NCI-H2029 (cell line): Measurements from ENCODE around the gene OR2H1.

Experiments
- DNase-seq: peaks from one replicate; lab custom pipeline; 2025; lab: John Stamatoyannopoulos, UW

OR2H1 gene

DNA sequence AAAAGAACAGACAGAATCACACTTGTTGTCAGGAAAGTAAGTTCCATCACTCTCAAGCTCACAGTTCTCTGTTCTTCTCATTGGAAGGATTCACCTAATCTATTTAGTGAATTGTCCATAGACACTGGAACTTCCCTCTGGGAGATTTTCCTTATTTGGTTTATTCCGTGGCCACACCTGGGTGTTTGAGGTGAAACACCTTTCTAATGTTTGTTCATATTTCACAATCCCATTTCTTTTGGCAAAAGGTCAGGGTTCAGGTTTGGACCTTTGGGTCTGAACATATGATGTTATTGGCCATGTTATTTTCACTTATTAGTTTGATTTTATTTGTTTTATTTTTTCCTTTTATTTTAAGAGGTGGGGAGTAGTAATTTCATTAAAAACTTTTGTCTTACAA, 26.8 kb downstream of the OR2H1 start:
- no peak for DNase-seq

DNA sequence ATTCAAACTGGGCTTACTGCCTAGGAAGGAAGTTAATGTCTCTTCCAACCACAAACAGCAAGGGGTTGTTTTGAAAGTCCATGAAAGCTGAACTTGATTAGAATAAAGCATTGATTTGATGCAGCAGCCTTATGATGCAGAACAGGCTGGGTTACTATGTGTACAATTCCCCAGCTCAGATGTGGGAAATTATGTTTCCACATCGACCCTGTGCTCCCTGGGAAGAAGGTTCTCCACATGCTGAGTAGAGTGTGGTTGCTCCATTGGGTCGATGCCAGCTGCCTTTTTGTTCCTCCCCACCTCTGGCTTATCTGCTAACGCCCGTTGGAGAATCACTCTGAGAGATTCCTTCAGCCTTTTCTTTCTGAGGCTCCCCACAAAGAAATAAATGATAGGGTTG, 29.6 kb downstream of the OR2H1 start:
- no peak for DNase-seq

DNA sequence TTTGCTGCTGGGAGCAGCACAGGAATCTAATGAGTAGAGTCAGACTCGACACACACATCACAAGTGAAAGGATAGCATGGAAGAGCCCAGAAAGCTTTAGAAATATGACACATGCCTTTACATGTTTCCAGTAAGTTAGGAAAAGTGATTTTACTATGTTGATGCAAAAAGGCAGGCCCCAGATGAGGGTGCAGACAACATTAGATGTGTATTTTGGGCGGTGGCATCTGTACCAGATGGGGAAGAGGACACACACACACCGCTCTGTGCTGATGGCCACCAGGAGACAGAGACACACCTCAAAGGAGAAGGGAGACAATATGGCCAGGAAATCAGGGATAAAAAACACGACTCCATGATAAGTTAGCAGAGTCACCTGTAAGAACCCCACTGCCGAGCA, 30.2 kb downstream of the OR2H1 start:
- no peak for DNase-seq

DNA sequence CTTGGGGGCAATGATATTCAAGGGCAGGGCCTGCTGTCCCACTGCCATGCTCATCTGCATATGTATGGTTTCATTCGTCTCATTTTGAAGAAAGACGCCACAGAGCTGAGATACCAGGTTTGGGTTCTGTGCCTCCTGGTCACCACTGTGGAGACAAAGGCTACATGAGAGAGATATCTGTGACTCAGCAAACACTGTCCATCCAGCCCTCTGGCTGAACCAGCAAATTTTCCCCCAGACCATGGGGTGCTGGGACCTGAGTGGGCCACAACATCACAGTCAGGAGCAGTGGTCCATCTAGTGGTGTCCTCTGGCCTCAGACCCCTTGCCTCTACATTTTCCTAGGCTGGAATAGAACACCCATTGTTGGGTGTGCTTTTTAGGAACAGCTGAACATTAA, 30.7 kb downstream of the OR2H1 start, which contains the start of gene MAS1L:
MAS1L (minus strand) TSS at position 297 of the 400 bp plus-strand sequence; CDS start at position 243, 54 bp downstream.
- no peak for DNase-seq

DNA sequence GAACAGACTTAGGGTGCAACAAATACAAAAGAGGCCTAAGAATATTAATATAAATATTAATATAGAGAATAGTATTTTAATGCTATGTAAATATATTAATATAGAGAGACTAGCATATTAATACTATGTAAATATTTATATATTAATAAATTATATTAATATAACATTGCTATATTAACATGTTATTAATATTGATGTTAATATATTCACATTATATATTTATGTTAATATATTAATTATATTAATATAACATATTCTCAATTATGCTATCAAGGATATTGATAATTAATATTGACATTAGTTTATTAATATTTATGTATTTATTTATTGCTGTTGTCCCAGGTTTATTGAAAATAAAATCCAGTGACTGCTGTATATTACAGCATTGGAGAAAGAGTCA, 31.9 kb downstream of the OR2H1 start:
- DNase-seq: no peak

DNA sequence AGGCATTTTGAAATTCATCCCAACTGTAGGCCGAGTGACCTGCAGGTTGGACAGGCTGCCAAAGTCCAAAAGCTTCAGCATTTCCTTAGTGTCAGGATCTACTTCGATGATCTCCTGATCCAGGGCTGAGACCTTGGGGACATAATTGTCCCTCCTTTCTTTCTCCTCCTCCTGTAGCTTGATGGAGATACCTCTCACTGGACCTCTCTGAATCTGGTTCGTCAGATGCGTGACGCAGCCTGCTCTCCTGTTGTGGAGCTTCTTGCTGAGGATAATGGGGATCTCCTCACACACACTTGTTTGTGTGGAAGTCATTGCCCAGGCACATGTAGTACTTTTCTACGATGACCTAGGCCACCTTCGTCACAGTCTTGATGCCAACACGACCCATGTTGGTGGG, 32.3 kb downstream of the OR2H1 start:
- no peak for DNase-seq

DNA sequence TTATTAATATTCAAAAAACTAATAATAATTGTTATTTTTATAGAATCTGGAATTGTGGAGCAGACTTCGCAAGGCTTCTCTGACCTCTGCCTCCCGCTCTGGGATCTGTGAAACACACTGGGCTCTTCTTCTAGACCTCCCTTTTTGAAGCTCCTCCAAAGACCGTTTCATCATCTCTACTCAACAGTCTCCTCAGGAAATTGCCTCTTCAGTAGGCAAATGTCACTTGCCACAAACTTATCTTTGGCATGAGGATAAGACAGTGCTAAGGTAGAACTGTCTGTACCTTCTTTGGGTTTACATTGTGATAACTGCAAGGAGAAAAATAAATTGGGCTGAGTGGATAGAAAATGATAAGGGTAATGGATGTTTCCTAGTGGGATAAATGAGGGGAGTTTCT, 33.1 kb downstream of the OR2H1 start:
- DNase-seq: no peak

DNA sequence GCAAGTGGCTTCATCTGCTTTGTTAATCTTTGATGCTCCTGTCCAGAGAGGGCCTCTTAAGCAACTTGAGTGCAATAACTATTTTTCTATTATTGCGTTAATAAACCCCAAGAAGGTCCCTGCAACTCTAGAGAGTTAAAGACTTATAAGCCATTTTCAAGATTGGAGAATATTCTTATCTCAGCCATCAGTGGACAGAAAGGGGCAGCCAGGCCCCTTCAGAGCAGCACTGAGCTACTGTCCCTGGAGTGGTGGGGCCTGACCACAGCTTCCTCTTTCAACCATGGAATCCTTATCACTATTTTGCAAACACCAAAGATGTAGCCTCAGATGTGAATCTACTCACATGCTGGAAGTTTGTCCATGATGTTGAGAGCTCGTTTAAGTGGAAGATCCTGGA, 33.6 kb downstream of the OR2H1 start:
- DNase-seq: no peak

DNA sequence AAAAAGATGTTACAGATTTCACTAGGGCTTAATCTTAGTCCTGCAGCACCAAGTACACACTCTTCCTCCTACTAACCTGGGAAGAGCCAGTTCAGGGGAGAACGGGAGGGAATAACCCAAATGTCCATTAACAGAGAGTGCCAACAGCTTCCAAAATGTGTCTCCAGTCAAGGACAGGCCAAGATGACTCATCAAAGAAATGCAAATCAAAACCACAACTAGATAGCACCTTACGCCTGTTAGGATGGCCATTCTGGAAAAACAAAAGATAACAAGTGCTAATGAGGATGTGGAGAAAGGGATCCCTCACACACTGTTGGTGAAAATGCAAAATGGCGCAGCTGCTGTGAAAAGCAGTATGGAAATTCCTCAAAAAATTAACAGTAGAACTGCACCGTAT, 34.6 kb downstream of the OR2H1 start:
- no peak for DNase-seq

DNA sequence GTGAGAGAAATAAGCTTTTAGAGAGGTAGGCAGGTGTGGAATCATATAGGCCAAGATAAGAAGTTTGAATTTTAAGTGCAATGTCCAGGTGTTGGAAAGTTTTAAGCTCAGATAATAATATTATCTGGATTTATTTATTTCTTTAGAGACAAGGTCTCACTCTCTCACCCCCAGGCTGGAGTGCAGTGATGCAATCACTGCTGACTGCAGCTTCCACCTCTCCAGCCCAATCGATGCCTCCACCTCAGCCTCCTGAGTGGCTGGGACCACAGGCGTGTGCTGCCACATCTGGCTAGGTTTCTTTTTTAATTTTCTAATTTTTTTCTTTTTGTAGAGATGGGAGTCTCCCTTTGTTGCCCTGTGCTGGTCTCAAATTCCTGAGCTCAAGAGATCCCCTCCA, 36.3 kb downstream of the OR2H1 start:
- no peak for DNase-seq

DNA sequence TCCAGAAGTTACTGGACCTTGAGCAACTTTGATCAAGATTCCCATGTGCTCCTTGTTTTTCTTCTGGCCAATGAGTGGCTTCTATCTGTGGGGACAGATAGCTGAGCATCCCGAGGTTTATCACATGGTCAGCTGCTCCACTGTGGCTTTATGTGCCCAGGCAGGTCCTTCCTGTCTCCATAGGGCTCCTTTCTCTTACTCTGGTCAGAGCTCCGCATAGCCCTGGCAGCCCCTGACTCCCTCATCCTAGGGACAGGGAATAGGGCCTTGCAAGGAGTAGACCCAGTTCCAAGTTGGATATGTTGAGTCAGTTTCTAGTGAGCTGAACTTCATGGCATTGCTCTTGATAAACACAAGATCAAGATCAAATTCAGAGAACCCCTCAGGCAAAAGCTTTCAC, 37.2 kb downstream of the OR2H1 start:
- DNase-seq: no peak

DNA sequence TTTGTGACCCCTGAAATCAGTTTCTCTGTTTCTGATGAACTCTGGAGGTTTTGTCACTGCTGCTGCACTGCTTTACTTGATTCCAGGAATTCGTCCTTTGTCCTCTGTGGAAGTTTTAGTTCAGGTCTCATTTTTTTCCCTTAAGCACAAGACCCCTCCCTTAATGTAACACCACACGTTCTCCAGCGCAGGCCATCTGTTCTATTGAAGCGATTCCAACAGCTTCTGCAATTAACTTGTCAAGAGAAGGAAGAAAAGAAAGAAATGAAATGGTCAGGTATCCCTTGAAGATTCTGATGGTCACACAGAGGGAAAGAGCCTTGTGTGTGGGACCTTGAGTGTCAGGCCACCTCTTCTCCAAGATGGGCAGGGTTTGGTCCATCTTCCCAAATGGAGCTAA, 38.6 kb downstream of the OR2H1 start:
- no peak for DNase-seq

DNA sequence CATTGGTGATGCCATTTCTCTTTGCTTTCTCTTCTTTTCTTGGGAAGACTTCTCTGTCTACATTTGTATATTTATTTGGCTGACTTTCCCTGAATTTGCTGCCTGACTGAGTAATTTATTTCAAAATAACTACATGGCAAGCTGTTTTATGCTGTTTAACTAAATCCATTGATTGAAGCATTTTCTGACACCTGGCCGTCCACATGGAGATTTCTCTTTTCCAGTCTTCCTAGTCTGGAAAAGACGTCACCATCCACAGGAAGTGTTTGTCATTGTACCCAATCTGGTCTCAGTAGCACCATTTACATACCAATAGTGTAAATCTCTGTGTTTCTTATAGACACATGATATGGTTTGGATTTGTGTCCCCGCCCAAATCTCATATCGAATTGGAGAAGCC, 40.0 kb downstream of the OR2H1 start:
- DNase-seq: no peak

DNA sequence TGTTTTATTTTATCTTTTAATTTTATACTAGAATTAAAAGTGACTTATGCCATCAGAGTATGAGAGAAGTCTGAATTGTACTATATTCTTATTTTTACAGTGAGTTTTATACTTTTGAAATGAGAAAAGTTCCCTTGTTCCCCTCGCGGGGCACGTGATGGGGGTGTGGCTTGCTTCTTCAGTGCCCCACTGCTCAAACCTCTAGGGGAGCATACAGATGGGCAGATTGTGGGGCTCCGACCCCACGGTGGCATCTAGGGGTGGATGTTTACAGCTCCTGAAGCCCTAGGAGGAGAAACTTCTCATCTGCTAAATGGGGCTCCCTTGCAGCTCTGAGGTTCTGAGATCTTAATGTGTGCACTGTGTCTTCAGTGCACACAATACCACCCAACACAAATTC, 42.7 kb downstream of the OR2H1 start:
- DNase-seq: no peak

DNA sequence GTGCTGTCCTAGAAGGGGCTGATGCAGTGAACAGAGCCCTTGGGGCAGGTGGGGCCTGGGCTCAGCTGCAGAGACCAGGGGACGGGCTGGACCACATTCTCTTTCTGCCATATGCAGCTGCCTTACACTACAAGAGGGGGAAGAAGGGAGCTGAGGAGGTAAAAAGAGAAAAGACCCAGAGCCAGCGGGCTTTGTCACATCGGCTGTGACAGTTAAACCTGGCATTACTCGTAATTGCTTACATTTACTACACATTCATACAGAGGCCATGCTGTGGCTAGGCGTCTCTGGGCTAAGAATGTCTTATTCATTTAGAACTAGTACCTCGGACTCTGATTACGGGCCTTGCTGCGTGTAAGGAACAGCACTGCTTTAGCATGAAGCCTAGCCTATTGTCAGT, 43.6 kb downstream of the OR2H1 start:
- no peak for DNase-seq

DNA sequence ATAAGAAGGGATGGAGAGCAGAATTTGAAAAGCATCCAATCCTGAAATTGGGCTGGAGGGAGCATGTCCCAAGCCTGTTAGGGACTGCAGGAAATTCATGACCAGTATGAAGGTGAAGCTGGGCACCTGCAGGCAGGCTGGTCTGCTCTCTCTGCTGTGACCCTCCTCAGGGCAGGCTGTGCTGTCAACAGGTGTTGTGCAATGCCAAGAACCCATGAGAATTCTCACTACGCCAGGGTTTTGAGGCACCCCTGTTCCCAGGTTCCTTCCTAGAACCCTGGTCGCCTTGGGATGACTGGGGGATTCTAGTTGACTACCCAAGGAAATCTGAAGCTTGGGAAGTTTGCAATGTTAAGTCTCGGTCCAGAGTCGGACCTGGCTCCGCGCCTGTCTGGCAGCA, 44.2 kb downstream of the OR2H1 start:
- no peak for DNase-seq

DNA sequence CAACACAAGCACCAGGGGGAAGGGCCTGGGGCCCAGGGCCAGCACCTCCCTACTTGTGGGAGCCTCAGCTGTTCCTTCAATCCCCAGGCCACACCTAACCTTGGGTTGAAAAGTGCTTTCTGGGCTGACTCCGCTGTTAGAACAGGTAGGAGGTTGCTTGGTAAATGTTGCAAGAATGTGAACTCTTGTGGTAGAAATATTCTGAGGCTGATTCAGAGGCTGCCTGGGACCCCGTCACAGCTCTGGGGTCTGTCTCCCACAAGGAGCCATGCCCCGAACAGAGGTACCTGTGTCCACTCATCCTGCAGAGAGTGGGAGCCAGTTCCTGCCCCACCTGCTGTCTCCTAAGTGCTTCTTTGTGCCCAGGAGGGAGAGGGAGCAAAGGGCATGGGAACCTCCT, 45.2 kb downstream of the OR2H1 start:
- no peak for DNase-seq

DNA sequence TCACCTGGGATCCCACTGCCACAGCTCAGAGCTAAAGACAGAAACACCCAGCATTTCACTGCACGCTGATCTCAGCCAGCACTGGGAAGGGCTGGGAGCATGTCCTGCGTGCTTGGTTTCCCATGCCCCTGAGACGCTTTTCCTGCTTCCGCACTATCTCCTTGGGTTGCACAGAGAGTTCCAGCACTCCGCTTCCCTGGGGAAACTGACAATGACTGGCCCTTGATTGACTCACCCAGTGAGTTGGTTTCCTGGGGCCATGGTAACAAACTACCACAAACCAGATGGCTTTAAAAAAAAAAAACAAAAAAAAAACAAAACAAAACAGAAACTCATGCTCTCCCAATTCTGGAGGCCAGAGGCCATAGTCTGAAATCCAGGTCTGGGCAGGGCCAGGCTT, 45.6 kb downstream of the OR2H1 start:
- no peak for DNase-seq

DNA sequence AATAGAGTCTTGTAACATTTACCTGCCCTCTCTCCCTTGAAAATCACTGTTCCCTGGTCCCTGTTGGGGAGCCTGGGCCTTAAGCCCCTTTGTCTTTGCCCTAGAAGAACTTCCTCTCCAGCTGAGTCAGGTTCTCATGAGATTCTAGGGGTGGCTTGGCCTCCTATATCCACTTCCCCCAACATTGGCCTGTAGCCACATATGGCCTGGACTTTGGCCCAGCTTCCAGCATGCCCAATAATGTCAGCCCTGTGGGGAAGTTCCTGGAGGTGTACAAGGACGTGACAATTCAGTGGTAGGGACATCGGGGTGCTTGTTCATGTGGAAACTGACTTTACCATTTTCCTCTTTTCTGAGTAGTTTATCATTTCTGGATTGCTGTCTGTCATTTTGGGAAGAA, 48.0 kb downstream of the OR2H1 start:
- DNase-seq: no peak

DNA sequence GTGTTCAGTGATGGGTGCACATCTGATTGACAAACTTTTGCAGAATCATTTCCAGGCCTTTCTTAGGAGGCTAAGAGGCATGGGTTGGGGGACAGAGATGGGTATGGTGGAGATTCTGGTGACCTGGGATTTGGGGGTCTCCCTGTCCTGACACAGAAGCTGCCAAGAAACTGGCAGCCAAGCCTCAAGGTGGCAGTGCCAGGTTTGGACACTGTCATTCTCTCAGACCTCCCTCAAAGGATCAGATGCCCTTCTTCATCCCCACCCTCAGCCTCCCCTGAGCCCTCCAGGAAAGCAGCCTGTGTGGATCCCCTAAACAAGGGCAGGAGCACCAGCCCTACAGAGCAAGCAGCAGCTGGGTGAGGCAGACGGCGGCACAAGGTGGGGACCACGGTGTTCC, 48.9 kb downstream of the OR2H1 start:
- DNase-seq: no peak

DNA sequence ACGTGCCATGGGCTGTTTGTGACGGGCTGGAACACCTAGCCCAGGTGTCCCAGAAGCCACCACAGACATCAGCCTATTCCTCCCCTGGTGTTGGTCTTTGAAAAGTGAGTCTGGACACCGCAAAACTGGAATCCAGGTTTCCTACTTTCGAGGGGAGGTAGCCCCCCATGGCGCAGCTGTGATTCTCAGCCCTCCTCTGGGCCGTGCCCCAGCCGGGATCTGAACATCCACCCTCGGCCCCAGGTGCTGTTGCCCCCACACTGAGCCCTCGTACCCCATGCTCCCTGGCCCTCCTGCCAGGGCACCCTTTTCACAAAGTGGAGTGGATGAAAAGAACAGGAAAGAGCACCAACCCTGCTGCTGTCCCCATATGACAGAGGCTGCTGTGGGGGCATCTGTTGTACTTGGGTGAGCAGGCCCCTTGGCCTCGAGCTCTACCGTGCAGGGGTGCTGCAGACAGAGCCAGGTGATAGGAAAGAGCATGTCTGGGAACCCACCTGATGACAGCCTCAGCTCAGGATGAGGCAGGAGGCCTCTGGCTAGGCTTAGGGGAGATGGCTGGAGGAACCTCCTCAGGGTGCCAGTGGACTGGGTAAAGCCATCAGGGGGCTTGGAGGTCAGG, 49.6 kb downstream of the OR2H1 start:
- no peak for DNase-seq

DNA sequence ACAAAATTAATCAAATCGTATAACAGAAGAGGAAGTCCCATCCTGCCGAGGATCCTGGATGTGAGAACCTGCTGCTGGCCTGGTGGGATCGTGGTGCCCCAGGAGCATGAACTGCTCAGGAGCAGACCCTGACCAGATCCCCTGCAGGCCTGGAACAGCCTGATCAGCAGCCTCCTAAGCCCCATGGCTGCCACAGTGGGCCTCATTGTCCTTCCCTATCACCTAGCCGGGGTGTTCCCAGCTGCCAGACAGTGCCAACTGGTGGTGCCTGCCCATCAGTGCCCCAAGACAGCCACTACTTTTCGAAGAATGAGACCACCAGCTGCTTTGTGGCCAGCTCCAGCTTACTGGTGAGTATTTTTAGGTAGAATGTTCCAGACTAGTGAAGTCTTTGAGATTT, 50.4 kb downstream of the OR2H1 start:
- no peak for DNase-seq

DNA sequence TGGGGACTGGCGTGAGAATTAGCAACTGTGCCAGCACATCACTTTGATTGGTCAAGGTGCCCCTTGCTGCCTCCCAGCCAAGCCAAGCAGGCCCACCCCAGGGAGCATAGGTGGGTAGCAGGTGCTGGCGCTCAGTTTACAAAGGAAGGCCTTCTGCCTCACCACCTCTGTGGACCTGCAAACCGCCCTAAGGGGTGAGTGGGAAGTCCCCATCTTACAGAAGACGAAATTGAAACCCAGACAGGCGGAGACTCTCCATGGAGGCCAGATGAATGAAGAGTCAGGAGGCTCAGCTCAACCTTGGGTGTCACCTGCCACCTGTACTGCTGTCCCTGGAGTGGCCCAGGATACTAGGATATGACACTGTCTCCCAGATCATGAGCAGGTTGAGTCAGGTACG, 52.3 kb downstream of the OR2H1 start:
- no peak for DNase-seq

DNA sequence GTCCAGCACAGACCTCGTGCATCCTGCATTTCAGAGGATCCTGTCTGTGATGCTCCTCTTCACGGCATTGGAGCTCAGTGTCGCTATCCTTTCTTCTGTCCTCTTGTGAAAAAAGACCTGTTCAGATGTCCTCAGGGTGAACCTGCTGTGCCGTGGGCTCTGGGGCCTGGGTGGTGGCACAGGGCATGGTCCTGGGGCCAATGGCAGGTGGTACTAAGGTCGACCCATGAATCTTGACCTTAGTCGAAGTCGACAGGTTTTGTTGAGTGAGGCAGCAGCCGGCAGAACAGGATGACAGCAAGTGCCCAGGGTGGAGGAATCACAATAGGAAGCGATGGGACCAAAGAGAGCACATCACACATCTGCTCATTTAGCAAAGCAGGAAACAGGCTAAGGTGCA, 52.8 kb downstream of the OR2H1 start:
- DNase-seq: no peak

DNA sequence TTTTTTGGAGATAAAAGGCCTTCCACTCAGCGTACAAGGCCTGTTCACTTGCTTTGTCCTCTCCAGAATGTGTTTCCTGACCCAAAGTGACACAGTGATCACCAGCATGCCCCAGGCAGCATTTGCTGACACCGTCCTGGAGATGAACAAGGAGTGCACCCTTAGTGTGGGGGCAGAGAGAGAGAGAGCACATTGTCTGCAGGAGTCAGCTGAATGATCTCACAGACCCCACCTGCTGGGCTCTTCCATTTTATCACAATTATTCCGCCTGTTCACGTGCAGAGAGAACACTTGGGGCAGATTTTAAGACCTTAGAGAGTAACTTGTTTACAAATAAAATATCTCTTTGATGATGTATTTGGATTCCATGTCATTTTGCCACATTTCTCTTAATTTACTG, 53.2 kb downstream of the OR2H1 start:
- DNase-seq: no peak
